ENCODE results near the gene WDR73. TPM values are rescaled to one million over a fixed set of nuclear protein-coding genes. Genes with fewer than 3 reads are reported as not detected.

WDR73 gene
- polyA plus RNA-seq, 1 of the 3 experiments (the other 2 are of a cell fraction): 32.9 TPM

- ChIA-PET CTCF (interaction anchor here (2.1 kb wide), 1 partner anchor 25 kb away, joined by 8 read pairs; no protein-coding TSS in a partner anchor), POLR2A (no interaction called here)
- Histone ChIP-seq H3K9me2 (no peaks in the 10 kb centered on the region), H3K4me3 (ENCODE audit: low read depth in 2 of 2, low read length in 1 of 2) (no peak overlapping the region), H3K79me2 (ENCODE audit: insufficient read depth) (no peaks in the 10 kb centered on the region), H3K36me3 (replicated peaks in 1 of 2; ENCODE audit: control insufficient read depth in 1 of 2, insufficient read depth in 2 of 2, low read length in 1 of 2) (no peaks in the 10 kb centered on the region), H3K4me2 (no peak overlapping the region), H3K27me3 (ENCODE audit: insufficient read depth) (no peaks in the 10 kb centered on the region), H4K20me1 (ENCODE audit: insufficient read depth) (no peaks in the 10 kb centered on the region), H2AFZ (ENCODE audit: low read depth) (no peak overlapping the region), H3F3A (replicated peaks; ENCODE audit: insufficient read depth) (peaks cover 4% of the 10 kb centered on the region), H3K4me1 (ENCODE audit: control insufficient read depth in 1 of 2, insufficient read depth in 2 of 2, low read depth in 1 of 2, low read length in 1 of 2) (peaks cover 0 to 3% of the 10 kb centered on the region in 2 experiments; a peak in 1 of 4 replicates), H3K27ac (ENCODE audit: low read depth in 2 of 2, low read length in 1 of 2) (no peak overlapping the region), H3K9me3 (no peaks in the 10 kb centered on the region), H3K9ac (no peak overlapping the region)
- WGBS (ENCODE audit: low lambda C conversion rate): 79% methylated on average over 2 of the region's 2 CpGs
- DNase-seq: no peak
- TF ChIP-seq GATA2 (CRISPR knock-in tag; IDR thresholded peaks at IDR 0.05) (no peak), TEAD4 (IDR thresholded peaks at IDR 0.05; ENCODE audit: borderline replicate concordance, insufficient read depth) (no peak), REST (IDR thresholded peaks at IDR 0.05; ENCODE audit: low read depth, low read length) (no peak), SIN3A (IDR thresholded peaks at IDR 0.05; ENCODE audit: borderline replicate concordance, low read depth, low read length) (no peak), TCF12 (IDR thresholded peaks at IDR 0.05) (no peak)
These were observed 58.4 kb downstream of the WDR73 start for GRCh38 chr15:84595660-84596059.

- no peaks in the 10 kb centered on the region for H3K36me3 ChIP-seq (replicated peaks in 1 of 2; ENCODE audit: control insufficient read depth in 1 of 2, insufficient read depth in 2 of 2, low read length in 1 of 2)
- H3K9ac ChIP-seq: no peak overlapping the region
- H3K9me2 ChIP-seq: no peaks in the 10 kb centered on the region
- H3K27ac ChIP-seq (ENCODE audit: low read depth in 2 of 2, low read length in 1 of 2): no peak overlapping the region
- H3K9me3 ChIP-seq: no peaks in the 10 kb centered on the region
- no peak for DNase-seq
- no peaks in the 10 kb centered on the region for H3K79me2 ChIP-seq (ENCODE audit: insufficient read depth)
- H3K27me3 ChIP-seq (ENCODE audit: insufficient read depth): no peaks in the 10 kb centered on the region
- H2AFZ ChIP-seq (ENCODE audit: low read depth): no peak overlapping the region
- ChIA-PET CTCF (interaction anchor here (0.7 kb wide), 1 partner anchor 1308 kb away, joined by 3 read pairs; no protein-coding TSS in a partner anchor), POLR2A (no interaction called here)
- H3K4me2 ChIP-seq: no peak overlapping the region
- TF ChIP-seq POLR2AphosphoS5 (IDR thresholded peaks at IDR 0.05; ENCODE audit: low read depth, low read length) (no peak), ZBTB33 (IDR thresholded peaks at IDR 0.05; ENCODE audit: borderline replicate concordance, low read depth) (no peak), REST (IDR thresholded peaks at IDR 0.05; ENCODE audit: low read depth, low read length) (no peak), FOXM1 (IDR thresholded peaks at IDR 0.05; ENCODE audit: low read depth) (no peak), CTCF (IDR thresholded peaks at IDR 0.05) (no peak), TAF1 (IDR thresholded peaks at IDR 0.05; ENCODE audit: borderline replicate concordance, low read depth, low read length) (no peak)
- H3K4me3 ChIP-seq (ENCODE audit: low read depth in 2 of 2, low read length in 1 of 2): no peak overlapping the region
- H3K4me1 ChIP-seq (ENCODE audit: control insufficient read depth in 1 of 2, insufficient read depth in 2 of 2, low read depth in 1 of 2, low read length in 1 of 2): peaks cover 0 to under 1% of the 10 kb centered on the region in 2 experiments; a peak in 1 of 4 replicates
- H3F3A ChIP-seq (replicated peaks; ENCODE audit: insufficient read depth): no peaks in the 10 kb centered on the region
- no peaks in the 10 kb centered on the region for H4K20me1 ChIP-seq (ENCODE audit: insufficient read depth)
- WGBS (ENCODE audit: low lambda C conversion rate): 62% methylated on average over 3 of the region's 3 CpGs
These were observed 59.3 kb downstream of the WDR73 start for GRCh38 chr15:84594617-84595290.

Measured in SK-N-SH (cell line).